HL-60/S4 treated with phorbol 12-myristate 13-acetate at 8.2 ng/mL for 4 days and 3 days (cell line): ENCODE measurements around the gene C1QTNF3.
"Not testable (repeated sequence)": the region's sequence is repeated elsewhere in the genome, so short reads cannot be mapped to it uniquely, and the experiment has no call there.

ENCODE experiments used
- in situ Hi-C: fragments of 300-500 bp; cut with MboI; formaldehyde crosslinking; loops from 2 replicates; pipeline ENCODE4 v1.15.0; 2022; ENCODE audit warnings: low sequenced_read_pairs

The C1QTNF3 gene

GRCh38 chr5:34043099-34043876 lies at the start of gene C1QTNF3:
TSS of gene C1QTNF3 (minus strand) at chr5:34043213. CDS start at chr5:34043125, 88 bp downstream.
- in situ Hi-C loops, result no loop called here

DNA sequence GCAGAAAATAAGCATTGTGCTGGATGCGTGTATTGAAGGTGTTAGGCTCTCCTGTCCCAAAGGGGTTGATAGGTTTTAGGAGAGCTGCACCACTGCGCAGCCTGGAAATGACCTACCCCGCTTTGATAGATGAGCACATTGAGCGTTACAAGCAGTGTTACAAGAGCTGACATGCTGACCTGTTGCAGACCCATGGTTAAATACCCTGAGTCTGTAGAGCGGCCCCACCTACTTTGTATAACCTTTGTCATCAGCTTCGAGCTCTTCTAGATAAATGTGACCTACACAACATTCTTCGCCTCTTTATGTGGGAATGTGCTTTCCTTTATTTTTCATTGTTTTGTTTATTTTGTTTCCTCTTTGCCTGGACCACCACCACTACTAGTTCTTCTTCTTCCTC lies 48.0 kb upstream of the C1QTNF3 start:
- in situ Hi-C loops, result not testable (repeated sequence)

- in situ Hi-C loops, result not testable (repeated sequence)
Measured at GRCh38 chr5:34089802-34090201, 46.8 kb upstream of the C1QTNF3 start.

DNA sequence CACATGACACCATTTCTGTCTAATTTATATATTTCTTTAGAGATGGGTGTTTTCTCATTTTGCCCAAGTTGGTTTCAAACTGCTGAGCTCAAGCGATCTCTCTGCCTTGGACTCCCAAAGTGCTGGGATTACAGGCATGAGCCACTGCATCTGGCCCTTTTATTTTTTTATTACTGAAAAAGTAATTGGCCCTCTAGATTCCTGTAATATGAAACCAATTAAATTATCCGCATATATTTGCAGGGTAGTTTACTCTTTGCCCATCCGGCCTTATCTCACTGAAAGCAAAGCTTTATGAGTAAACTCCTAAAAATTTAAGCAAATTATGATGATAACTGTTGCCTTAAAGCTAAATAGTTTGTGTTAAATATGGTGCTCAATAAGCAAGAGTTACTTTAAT lies 44.7 kb upstream of the C1QTNF3 start:
- in situ Hi-C loops, result not testable (repeated sequence)

DNA sequence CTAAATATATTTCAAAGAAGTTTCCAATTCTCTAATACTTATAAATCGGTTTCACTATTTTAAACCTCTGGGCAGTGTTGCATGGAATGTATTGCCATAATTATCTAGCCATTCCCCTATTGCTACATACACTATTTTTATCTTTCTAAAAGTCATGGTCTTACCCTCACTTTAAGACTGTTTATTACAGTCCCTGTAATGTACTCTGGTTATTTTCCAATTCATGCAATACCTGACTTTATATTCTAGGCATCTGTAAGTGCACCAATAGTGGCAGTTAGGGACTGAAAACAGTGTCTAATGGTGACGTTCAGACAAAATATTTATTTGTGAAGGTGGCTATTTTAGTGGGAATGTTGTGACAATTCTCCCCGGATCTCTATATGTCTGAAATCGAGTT lies 40.9 kb upstream of the C1QTNF3 start:
- in situ Hi-C loops, result not testable (repeated sequence)

- in situ Hi-C loops, result not testable (repeated sequence)
Measured at GRCh38 chr5:34079505-34079904, 36.5 kb upstream of the C1QTNF3 start.

GRCh38 chr5:34077636-34078035 lies 34.6 kb upstream of the C1QTNF3 start:
- in situ Hi-C loops, result not testable (repeated sequence)

DNA sequence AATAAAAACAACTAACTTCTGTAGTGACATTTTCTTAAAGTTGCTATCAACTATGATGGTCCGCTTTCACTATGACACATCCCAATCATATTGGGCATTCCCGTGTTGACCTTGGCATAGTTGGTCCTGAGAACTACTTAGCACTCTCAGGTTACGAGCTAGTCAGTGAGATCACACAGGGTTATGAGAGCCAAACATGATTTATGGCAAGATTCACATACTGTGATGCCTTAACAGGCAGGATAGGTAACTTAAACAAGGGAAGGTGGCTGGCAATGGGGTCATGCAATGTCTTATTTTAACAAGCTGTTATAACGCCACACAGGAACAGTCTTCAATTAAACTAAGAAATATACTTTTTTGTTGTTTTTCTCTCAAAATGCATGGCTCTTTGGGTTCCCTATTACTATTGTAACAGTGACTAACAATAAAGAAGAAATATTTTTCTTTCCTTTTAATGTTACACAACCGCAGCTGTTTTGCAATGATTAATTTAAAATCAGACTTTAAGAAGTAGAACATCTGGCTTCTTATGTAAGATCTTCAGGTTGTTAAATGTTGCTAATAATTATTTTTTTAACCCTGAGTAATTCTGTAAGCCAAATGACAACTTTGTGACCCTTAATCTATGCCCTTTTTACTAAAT lies 33.8 kb upstream of the C1QTNF3 start:
- in situ Hi-C loops, result not testable (repeated sequence)

GRCh38 chr5:34074472-34074871 lies 31.5 kb upstream of the C1QTNF3 start:
- in situ Hi-C loops, result not testable (repeated sequence)

DNA sequence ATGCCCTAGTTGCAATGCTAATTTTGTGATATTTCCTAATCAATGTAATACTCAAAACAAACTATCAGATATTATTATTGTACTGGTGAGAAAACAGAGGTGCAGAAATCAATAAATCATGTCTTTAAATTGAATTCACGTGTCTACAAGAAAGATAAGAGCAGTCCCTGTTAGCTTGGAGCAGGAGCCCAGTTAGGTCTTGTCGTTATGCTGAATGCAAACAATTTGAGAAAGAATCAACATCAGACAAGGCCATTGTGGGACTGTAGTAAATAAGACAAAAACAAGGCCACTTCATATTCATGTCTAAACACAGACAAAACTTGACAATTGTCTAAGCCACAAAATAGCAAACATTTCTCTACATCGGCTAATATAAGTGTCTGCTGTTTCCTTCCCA lies 31.1 kb upstream of the C1QTNF3 start:
- in situ Hi-C loops, result not testable (repeated sequence)

- in situ Hi-C loops, result not testable (repeated sequence)
Measured at GRCh38 chr5:34070626-34071025, 27.6 kb upstream of the C1QTNF3 start.

DNA sequence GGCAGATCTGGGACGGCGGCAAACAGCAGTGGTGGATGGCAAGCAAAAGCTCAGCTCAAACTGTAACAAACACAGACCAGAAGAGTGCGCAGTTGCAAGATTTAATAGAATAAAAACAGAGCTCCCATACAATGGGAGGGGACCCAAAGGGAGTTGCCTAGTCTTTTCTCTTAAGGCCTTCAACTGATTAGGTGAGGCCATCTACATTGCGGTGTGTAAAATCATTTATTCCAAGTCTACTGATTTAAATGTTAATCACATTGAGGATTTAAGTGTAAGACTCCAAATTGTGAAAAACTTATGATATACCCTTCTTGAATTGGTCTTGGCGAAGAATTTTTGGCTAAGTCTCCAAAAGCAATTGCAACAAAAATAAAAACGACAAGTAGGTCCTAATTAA lies 21.6 kb upstream of the C1QTNF3 start:
- in situ Hi-C loops, result no loop called here

DNA sequence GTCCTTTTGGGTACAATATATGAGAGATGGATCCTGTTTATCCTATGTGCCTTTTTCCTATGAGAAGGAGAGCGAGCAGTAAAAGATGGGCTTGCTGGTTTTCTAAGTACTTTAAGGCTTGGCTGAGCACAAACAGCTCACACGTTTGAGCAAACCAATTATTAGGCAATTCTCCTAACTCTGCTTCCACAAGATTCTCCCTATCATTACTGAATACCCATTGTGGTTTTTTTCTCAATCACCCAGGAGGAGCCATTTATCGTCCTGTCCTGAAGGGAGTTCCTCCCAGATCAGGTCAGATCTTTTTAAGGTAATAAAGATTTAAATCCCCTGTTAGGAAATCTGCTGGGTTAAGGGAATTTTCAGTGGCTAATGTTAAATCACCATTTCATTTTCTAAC lies 19.4 kb upstream of the C1QTNF3 start:
- in situ Hi-C loops, result no loop called here

- in situ Hi-C loops, result no loop called here
Measured at GRCh38 chr5:34061993-34062392, 19.0 kb upstream of the C1QTNF3 start.

DNA sequence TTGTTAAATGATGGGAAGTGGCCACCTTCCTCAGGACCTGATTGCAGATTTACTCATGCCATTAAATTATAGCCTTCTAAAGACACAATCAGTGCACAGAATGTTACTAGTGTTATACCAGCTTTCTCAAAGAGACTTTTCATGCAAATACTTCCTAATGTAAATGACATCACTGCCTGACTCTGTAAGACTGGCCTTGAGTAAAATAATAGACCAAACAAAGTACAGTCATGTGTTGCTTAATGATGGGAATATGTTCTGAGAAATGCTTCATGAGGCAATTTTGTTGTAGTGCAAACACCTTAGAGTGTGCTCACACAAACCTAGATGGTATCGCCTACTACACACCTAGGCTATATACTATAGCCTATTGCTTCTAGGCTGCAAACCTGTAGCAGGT lies 17.0 kb upstream of the C1QTNF3 start:
- in situ Hi-C loops, result no loop called here

DNA sequence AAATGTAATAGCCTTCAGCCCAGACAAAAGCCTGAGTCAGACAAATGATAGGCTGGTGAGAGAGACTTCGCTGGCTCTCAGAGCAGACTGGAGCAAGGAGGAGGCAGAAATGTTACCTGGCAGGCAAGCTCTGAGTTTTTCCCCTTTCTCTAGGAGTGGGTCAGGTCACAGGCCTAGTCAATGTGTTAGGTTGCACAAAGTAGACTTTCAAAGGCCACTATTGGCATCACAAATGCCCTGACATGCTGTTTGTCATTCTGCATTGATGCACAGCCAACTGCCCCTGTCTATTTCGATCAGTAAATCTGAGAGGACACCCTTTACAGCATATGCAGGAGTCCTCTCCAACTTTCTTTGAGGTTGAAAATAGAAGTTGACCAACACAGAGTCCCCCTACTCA lies 15.5 kb upstream of the C1QTNF3 start:
- in situ Hi-C loops, result no loop called here

GRCh38 chr5:34057569-34057968 lies 14.6 kb upstream of the C1QTNF3 start:
- in situ Hi-C loops, result no loop called here

GRCh38 chr5:34057118-34057517 lies 14.1 kb upstream of the C1QTNF3 start:
- in situ Hi-C loops, result no loop called here

- in situ Hi-C loops, result no loop called here
Measured at GRCh38 chr5:34055667-34056066, 12.7 kb upstream of the C1QTNF3 start.

DNA sequence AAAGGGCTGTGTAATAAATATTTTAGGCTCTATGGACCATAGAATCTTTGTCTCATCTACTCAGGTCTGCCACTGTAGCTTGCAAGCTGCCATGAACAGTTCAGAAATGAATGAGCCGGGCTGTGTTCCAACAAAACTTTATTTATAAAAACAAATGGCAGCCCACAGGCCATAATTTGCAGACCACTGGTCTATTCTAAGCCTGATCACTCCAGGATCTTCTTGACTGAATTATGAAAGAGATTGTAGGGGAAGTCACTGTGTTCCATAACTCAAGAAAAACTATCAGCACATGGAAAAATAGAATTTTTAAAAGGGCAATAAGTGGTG lies 11.4 kb upstream of the C1QTNF3 start:
- in situ Hi-C loops, result no loop called here

- in situ Hi-C loops, result no loop called here
Measured at GRCh38 chr5:34053571-34054399, 10.8 kb upstream of the C1QTNF3 start.

- in situ Hi-C loops, result no loop called here
Measured at GRCh38 chr5:34053133-34053532, 10.1 kb upstream of the C1QTNF3 start.
